VCaP (cell line): ENCODE data around the gene GSG1L.
"Not testable (repeated sequence)": the region's sequence is repeated elsewhere in the genome, so short reads cannot be mapped to it uniquely, and the experiment has no call there.

Experiments
- H3K27ac ChIP-seq: fragments of 450-650 bp; 2 replicates; pipeline ENCODE4 v1.5.1; 2017
- CTCF ChIP-seq: fragments of 450-650 bp; conservative IDR thresholded peaks from 2 replicates; pipeline ENCODE4 v1.5.1; 2017; ENCODE audit warnings: mild to moderate bottlenecking, moderate library complexity

Gene GSG1L

GRCh38 chr16:27980076-27980775 lies 83.3 kb downstream of the GSG1L start:
- H3K27ac ChIP-seq: no peak overlapping the region
- no peak for TF ChIP-seq CTCF

- not testable (repeated sequence) for H3K27ac ChIP-seq
Measured at GRCh38 chr16:27979668-27980067, 83.8 kb downstream of the GSG1L start.

GRCh38 chr16:27978876-27979275 lies 84.6 kb downstream of the GSG1L start:
- TF ChIP-seq CTCF: no peak
- no peak overlapping the region for H3K27ac ChIP-seq

GRCh38 chr16:27977966-27978365 lies 85.5 kb downstream of the GSG1L start:
- TF ChIP-seq CTCF: no peak

GRCh38 chr16:27976990-27977389 lies 86.5 kb downstream of the GSG1L start:
- no peak overlapping the region for H3K27ac ChIP-seq
- TF ChIP-seq CTCF: no peak

More at GRCh38 chr16:27977966-27978365, 85.5 kb downstream of the GSG1L start:
- no peak overlapping the region for H3K27ac ChIP-seq

GRCh38 chr16:27974896-27975540 lies 88.5 kb downstream of the GSG1L start:
- no peak for TF ChIP-seq CTCF
- no peak overlapping the region for H3K27ac ChIP-seq

GRCh38 chr16:27973678-27974077 lies 89.8 kb downstream of the GSG1L start:
- no peak overlapping the region for H3K27ac ChIP-seq
- TF ChIP-seq CTCF: no peak

- H3K27ac ChIP-seq: no peak overlapping the region
- peak; percentile 79 for TF ChIP-seq CTCF
Measured at GRCh38 chr16:27972500-27972899, 91.0 kb downstream of the GSG1L start.
